PC-3 (cell line): ENCODE results near the gene CENPC.

Source experiments
- EZH2 ChIP-seq: fragments of 300-600 bp; sonication (generic); IDR thresholded peaks from one replicate; pipeline ENCODE4 v1.6.1; 2017; ENCODE audit warnings: antibody characterized with exemption, mild to moderate bottlenecking, low read length; ENCODE audit not compliant: unreplicated experiment
- TF ChIP-seq, protein P1 (sequence below): fragments of 300-600 bp; sonication (generic); conservative IDR thresholded peaks from 2 replicates; pipeline ENCODE4 v1.5.1; 2017; ENCODE audit warnings: antibody characterized with exemption, low read depth, mild to moderate bottlenecking, low read length

DNA sequence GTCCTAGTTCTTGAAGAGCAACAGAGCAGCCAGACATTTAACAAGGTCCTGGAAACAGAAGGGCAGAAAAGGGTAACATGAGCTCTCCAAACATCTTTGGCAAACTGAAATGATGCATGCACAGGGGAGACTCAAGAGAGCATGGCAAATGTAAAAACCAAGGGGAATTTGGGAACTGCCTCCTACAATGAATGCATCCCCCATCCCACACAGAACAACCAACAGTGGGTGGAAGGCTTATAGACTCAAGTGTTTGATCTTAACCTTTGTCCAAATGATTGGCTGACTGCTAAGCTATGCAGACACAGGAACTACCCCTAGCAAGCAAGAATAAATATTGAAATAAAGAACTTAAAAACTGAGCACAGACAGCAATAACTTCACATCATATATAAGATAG lies 74.4 kb downstream of the CENPC start:
- no peak for TF ChIP-seq EZH2
- TF ChIP-seq, protein P1, sequence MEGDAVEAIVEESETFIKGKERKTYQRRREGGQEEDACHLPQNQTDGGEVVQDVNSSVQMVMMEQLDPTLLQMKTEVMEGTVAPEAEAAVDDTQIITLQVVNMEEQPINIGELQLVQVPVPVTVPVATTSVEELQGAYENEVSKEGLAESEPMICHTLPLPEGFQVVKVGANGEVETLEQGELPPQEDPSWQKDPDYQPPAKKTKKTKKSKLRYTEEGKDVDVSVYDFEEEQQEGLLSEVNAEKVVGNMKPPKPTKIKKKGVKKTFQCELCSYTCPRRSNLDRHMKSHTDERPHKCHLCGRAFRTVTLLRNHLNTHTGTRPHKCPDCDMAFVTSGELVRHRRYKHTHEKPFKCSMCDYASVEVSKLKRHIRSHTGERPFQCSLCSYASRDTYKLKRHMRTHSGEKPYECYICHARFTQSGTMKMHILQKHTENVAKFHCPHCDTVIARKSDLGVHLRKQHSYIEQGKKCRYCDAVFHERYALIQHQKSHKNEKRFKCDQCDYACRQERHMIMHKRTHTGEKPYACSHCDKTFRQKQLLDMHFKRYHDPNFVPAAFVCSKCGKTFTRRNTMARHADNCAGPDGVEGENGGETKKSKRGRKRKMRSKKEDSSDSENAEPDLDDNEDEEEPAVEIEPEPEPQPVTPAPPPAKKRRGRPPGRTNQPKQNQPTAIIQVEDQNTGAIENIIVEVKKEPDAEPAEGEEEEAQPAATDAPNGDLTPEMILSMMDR, result no peak
